Gastrocnemius medialis (tissue), 4 donors: ENCODE results near the gene AFAP1. TPM values are rescaled to one million over a fixed set of nuclear protein-coding genes. Genes with fewer than 3 reads are reported as not detected.
A peak's percentile ranks its signal among the peaks of the same experiment; 100 is the strongest.

ENCODE experiments used
- ATAC-seq, 2 donors: fragments of 150-250 bp; one replicate each; pipeline ENCODE4 v1.9.1; 2016
- DNase-seq, 2 donors: peaks; one replicate each; pipeline ENCODE4 v3.0.0-alpha.2; 2019
- H3K27ac ChIP-seq, 4 donors: fragments of 200-600 bp; sonication (generic); 1 replicate in 1 of 4; 2 replicates in 3 of 4; pipeline ENCODE4 v1.5.1; 2016 to 2018; ENCODE audit warnings: mild to moderate bottlenecking in 2 of 4, moderate library complexity in 1 of 4
- H3K27me3 ChIP-seq, 3 donors: fragments of 200-600 bp; sonication (generic) in 2 of 3; 1 replicate in 1 of 3; 2 replicates in 2 of 3; pipeline versions ENCODE4 v1.5.1 to v1.6.0; 2016 to 2019; ENCODE audit warnings: mild to moderate bottlenecking in 1 of 3, moderate library complexity in 1 of 3
- H3K36me3 ChIP-seq, 2 donors: fragments of 200-600 bp; sonication (generic) in 1 of 2; one replicate each; pipeline ENCODE4 v1.5.1; 2017 to 2018
- H3K4me1 ChIP-seq, 2 donors: fragments of 200-600 bp; sonication (generic) in 1 of 2; one replicate each; pipeline ENCODE4 v1.5.1; 2016 to 2017; ENCODE audit warnings: mild to moderate bottlenecking in 2 of 2
- H3K4me3 ChIP-seq, 4 donors: fragments of 200-600 bp; sonication (generic) in 3 of 4; 1 replicate in 1 of 4; 2 replicates in 3 of 4; pipeline ENCODE4 v1.5.1; 2016 to 2019; ENCODE audit warnings: mild to moderate bottlenecking in 2 of 4
- H3K9me3 ChIP-seq, 3 donors: fragments of 200-600 bp; sonication (generic) in 2 of 3; 1 replicate in 1 of 3; 2 replicates in 2 of 3; pipeline ENCODE4 v1.5.1; 2016 to 2019
- POLR2A ChIP-seq, 2 donors: fragments of 450-650 bp; IDR thresholded peaks; one replicate each; pipeline ENCODE4 v1.6.1; 2017; ENCODE audit warnings: antibody characterized with exemption in 2 of 2, mild to moderate bottlenecking in 2 of 2, moderate library complexity in 2 of 2
- in situ Hi-C, 4 donors: fragments of 200-750 bp; cut with MboI; loops; one replicate each; pipeline versions ENCODE4 v1.15.0 to v1.8.0; 2017; ENCODE audit warnings: low sequenced_read_pairs in 4 of 4
- intact Hi-C: fragments of 100-400 bp; cut with DNase I; formaldehyde crosslinking; loops from one replicate; pipeline ENCODE4 v1.15.1; 2023; ENCODE audit warnings: low total_unique reads
- total RNA-seq, 4 donors: library from RNA; depleted of rRNA; stranded (reverse); fragments of >200 nt; gene quantifications; one replicate each; pipeline versions ENCODE4 v1.1.0 to v1.2.3, GENCODE V29; 2016
- TF ChIP-seq, protein P1 (sequence below), 5 experiments: fragments of 450-650 bp in 3 of 5; fragments of 200-600 bp in 2 of 5; sonication (generic) in 2 of 5; IDR thresholded peaks in 4 of 5; conservative IDR thresholded peaks in 1 of 5; 1 replicate in 4 of 5; 2 replicates in 1 of 5; pipeline ENCODE4 v1.5.1; 2016 to 2019; ENCODE audit warnings: antibody characterized with exemption in 5 of 5, mild to moderate bottlenecking in 3 of 5, moderate library complexity in 3 of 5

The AFAP1 gene
- total RNA-seq, 4 donors from 2014 or later: 1.5 to 8.6 (median 3.5) TPM

GRCh38 chr4:7828011-7828720 is 111.5 kb downstream of the AFAP1 start:
- in situ Hi-C loops: no loop called here
- TF ChIP-seq POLR2A (IDR thresholded peaks at IDR 0.05): no peak
- TF ChIP-seq, protein P1, sequence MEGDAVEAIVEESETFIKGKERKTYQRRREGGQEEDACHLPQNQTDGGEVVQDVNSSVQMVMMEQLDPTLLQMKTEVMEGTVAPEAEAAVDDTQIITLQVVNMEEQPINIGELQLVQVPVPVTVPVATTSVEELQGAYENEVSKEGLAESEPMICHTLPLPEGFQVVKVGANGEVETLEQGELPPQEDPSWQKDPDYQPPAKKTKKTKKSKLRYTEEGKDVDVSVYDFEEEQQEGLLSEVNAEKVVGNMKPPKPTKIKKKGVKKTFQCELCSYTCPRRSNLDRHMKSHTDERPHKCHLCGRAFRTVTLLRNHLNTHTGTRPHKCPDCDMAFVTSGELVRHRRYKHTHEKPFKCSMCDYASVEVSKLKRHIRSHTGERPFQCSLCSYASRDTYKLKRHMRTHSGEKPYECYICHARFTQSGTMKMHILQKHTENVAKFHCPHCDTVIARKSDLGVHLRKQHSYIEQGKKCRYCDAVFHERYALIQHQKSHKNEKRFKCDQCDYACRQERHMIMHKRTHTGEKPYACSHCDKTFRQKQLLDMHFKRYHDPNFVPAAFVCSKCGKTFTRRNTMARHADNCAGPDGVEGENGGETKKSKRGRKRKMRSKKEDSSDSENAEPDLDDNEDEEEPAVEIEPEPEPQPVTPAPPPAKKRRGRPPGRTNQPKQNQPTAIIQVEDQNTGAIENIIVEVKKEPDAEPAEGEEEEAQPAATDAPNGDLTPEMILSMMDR (IDR thresholded peaks at IDR 0.05 in 4 of 5, conservative IDR thresholded peaks at IDR 0.05 in 1 of 5): no peak
- Histone ChIP-seq H3K27me3 (no peaks in the 10 kb centered on the region), H3K36me3 (no peaks in the 10 kb centered on the region), H3K4me3 (peak overlapping the region in 2 of 4 donors; percentile 6 to 19), H3K27ac (peak overlapping the region; percentile 82 to 92 (median 85)), H3K9me3 (no peaks in the 10 kb centered on the region), H3K4me1 (peaks cover 41 to 58% of the 10 kb centered on the region in 2 donors)
- intact Hi-C loops: loop anchor here (5.0 to 10.0 kb wide), 3 partner anchors 109 to 597 kb away; partner anchors contain the start of genes AFAP1 and SH3TC1
- peak; percentile 67 to 71 for DNase-seq
- peak; percentile 47 to 76 for ATAC-seq

DNA sequence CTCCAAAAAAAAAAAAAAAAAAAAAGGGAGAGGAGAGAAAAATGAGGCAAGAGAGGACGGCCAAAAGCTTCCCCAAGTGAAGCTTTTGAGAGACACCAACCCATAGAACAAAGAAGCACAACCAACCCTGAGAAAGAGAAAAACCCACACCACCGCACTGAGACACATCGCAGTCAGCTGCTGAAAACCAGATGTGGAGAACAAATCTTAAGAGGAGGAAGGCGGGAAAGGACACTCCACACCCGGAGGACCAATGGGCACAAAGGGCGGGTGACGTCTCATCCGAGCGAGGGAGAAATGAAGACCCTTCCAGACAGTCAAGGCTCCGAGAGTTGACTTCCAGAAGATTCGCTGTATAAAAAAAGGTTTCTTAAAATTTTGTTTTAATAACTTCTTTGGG is 112.1 kb downstream of the AFAP1 start:
- Histone ChIP-seq H3K4me3 (no peak overlapping the region), H3K36me3 (no peaks in the 10 kb centered on the region), H3K9me3 (no peaks in the 10 kb centered on the region), H3K27me3 (no peaks in the 10 kb centered on the region), H3K27ac (peak overlapping the region; percentile 82 to 92 (median 85)), H3K4me1 (peaks cover 47 to 60% of the 10 kb centered on the region in 2 donors)
- no peak for DNase-seq
- intact Hi-C loops: loop anchor here (5.0 to 10.0 kb wide), 3 partner anchors 110 to 597 kb away; partner anchors contain the start of genes AFAP1 and SH3TC1
- in situ Hi-C loops: no loop called here
- no peak for ATAC-seq
- no peak for TF ChIP-seq POLR2A (IDR thresholded peaks at IDR 0.05)
- TF ChIP-seq, protein P1 (IDR thresholded peaks at IDR 0.05 in 4 of 5, conservative IDR thresholded peaks at IDR 0.05 in 1 of 5): no peak

DNA sequence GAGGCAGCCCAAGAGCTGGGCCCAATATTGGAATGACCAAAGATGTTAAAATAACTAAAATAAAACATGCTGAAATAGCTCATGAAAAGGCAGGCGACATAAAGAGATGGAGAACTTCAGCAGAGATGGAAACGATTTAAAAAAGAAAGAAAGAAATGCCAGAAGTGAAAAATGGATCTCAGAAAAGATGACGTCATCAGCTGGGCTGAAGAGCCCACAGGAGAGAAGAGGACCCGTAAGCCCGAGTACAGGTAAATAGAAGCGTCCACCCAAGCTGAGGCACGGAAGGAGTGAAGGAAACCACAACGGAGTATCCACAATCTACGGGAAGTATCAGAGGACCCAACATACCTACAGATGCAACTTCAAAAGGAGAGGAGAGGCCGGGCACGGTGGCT is 112.8 kb downstream of the AFAP1 start:
- in situ Hi-C loops: no loop called here
- no peak for DNase-seq
- intact Hi-C loops: loop anchor here (5.0 to 10.0 kb wide), 3 partner anchors 110 to 598 kb away; partner anchors contain the start of genes AFAP1 and SH3TC1
- Histone ChIP-seq H3K27ac (no peak overlapping the region), H3K4me3 (no peak overlapping the region), H3K27me3 (no peaks in the 10 kb centered on the region), H3K9me3 (no peaks in the 10 kb centered on the region), H3K36me3 (no peaks in the 10 kb centered on the region), H3K4me1 (peaks cover 50 to 58% of the 10 kb centered on the region in 2 donors)
- no peak for TF ChIP-seq POLR2A (IDR thresholded peaks at IDR 0.05)
- TF ChIP-seq, protein P1 (IDR thresholded peaks at IDR 0.05 in 4 of 5, conservative IDR thresholded peaks at IDR 0.05 in 1 of 5): no peak
- no peak for ATAC-seq

DNA sequence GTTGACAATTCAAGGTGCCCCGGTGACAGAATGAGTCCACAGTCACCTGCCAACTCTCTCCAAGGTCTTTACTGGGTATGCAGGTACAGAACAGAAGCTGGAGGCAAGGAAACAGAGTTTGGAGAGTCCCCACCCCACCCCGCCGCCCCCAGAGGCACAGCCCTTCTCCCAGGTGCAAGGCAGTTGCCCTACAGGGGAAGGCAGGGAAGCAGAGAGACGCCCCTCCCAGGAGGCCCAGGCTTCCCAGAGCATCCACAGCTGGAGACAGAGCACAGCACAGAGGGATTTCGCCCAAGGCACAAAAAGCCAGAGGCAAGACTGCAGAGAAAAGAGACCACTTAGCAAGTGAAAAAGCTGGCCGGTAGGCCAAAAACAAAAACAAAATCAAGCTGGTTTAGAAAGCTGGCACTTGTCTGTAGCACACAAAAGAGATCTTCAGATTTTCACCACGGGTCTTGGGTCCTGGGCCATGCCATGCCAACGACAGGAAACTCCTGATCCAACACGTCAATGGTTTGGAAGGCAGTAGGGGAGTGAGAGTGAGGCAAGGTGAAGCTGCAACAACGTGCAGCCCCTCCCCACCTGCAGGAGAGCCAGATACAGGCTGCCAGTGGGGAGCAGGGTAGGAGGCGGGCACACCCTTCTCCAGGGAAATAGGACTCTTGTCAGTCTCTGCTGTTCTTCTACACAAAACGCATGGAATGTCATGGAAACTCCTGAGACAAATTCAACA is 113.3 kb downstream of the AFAP1 start:
- H3K4me3 ChIP-seq: no peak overlapping the region
- no peak overlapping the region for H3K27ac ChIP-seq
- ATAC-seq: no peak
- H3K4me1 ChIP-seq: peaks cover 52 to 58% of the 10 kb centered on the region in 2 donors
- TF ChIP-seq, protein P1 (IDR thresholded peaks at IDR 0.05 in 4 of 5, conservative IDR thresholded peaks at IDR 0.05 in 1 of 5): no peak
- no peak for TF ChIP-seq POLR2A (IDR thresholded peaks at IDR 0.05)
- no peak for DNase-seq
- H3K27me3 ChIP-seq: no peaks in the 10 kb centered on the region
- no peaks in the 10 kb centered on the region for H3K36me3 ChIP-seq
- in situ Hi-C loops (no loop called here), intact Hi-C loops (loop anchor here (5.0 to 10.0 kb wide), 3 partner anchors 111 to 598 kb away; partner anchors contain the start of genes AFAP1 and SH3TC1)
- no peaks in the 10 kb centered on the region for H3K9me3 ChIP-seq
